MCF 10A (cell line): ENCODE data around the gene NEK10. TPM values are rescaled to one million over a fixed set of nuclear protein-coding genes. Genes with fewer than 3 reads are reported as not detected.

Experiments
- BruUV-seq: library from RNA; stranded (reverse); fragments of 400-500 nt; replicated peaks from 2 replicates; lab custom pipeline; 2021; lab: Mats Ljungman, UMichigan
- CTCF ChIA-PET: fragments of 300-600 bp; sonication (Branson Sonifier 250); formaldehyde crosslinking; extraction: SDS; loops from one replicate; lab custom pipeline; 2021; ENCODE audit warnings: antibody characterized with exemption, inconsistent platforms; lab: Yijun Ruan, JAX
- POLR2A ChIA-PET: fragments of 300-600, 350-650 bp; sonication (Branson Sonifier 250); formaldehyde crosslinking; extraction: SDS; loops from one replicate; lab custom pipeline; 2020; ENCODE audit warnings: antibody characterized with exemption, inconsistent platforms; lab: Yijun Ruan, JAX
- DNase-seq: peaks from one replicate; pipeline ENCODE4 v3.0.0-alpha.2; 2018; ENCODE audit not compliant: unreplicated experiment
- H3K27ac Mint-ChIP-seq: one replicate; pipeline ENCODE4 v1.8.0; 2022; ENCODE audit warnings: mild to moderate bottlenecking, low read depth, mixed read lengths; ENCODE audit not compliant: unreplicated experiment
- H3K27me3 Mint-ChIP-seq: one replicate; pipeline ENCODE4 v1.8.0; 2022; ENCODE audit warnings: mixed read lengths; ENCODE audit not compliant: insufficient read depth, unreplicated experiment
- H3K36me3 Mint-ChIP-seq: one replicate; pipeline ENCODE4 v1.8.0; 2022; ENCODE audit warnings: mild to moderate bottlenecking, moderate library complexity, mixed read lengths; ENCODE audit not compliant: insufficient read depth, unreplicated experiment
- H3K4me1 Mint-ChIP-seq: one replicate; pipeline ENCODE4 v1.8.0; 2022; ENCODE audit warnings: mixed read lengths; ENCODE audit not compliant: insufficient read depth, unreplicated experiment
- H3K4me3 Mint-ChIP-seq: one replicate; pipeline ENCODE4 v1.8.0; 2022; ENCODE audit warnings: mild to moderate bottlenecking, moderate library complexity, mixed read lengths; ENCODE audit not compliant: unreplicated experiment
- H3K9me3 Mint-ChIP-seq: one replicate; pipeline ENCODE4 v1.8.0; 2022; ENCODE audit warnings: mixed read lengths; ENCODE audit not compliant: unreplicated experiment
- intact Hi-C: fragments of 100-400 bp; cut with micrococcal nuclease; formaldehyde crosslinking; loops from 2 replicates; pipeline ENCODE4 v1.14.1; 2022
- total RNA-seq: library from RNA; stranded (reverse); gene quantifications from 2 replicates; pipeline ENCODE4 v1.2.3, GENCODE V29; 2022
- TF ChIP-seq, protein P1 (sequence below): fragments of 200-600 bp; IDR thresholded peaks from one replicate; pipeline ENCODE4 v1.8.0; 2022; ENCODE audit warnings: antibody characterized with exemption, mild to moderate bottlenecking; ENCODE audit not compliant: unreplicated experiment

NEK10 gene
- total RNA-seq, 1 experiment from 2014 or later: 0.44 TPM

DNA sequence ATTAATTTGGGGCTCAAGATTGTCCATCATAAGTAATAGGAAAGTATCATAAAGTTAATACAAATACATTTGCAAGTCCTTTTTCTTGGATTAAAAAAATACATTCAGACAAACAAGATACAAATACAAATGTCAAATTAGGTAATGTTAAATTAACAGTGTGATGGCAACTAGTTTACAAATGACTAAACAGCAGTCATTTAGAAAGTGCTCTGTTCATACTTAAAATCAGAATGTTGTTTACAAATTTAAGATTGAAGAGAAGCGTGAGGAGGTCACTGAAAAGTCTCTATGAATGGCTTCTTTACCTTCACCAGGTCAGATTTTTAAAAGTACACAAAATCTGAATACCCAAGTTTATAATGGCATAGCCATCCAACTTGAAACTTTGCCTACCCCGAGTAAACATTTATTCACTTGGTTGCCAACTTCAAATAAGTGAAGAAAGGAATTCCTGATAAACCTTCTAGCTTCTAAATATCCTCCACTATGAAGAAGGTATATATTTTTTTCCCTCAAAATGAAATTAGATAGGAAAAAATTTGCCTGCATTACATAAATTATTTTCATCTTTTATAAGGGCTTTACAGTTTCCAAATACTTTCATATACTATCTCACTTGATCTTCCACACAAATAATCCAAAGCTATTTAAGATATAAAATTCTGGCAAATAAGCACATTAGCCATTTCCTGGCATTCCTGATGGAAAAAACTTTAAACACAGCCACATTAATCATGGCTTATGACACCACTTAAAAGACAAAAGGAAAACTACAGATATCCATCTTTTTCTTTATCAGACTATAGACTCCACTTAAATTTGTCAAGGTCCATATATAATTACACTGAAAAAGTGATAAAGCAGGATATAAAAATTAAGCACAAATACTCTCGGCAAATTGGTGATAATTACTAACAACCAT lies 11.5 kb upstream of the NEK10 start:
- intact Hi-C loops: no loop called here
- H3K9me3 Mint-ChIP-seq: no peaks in the 10 kb centered on the region
- ChIA-PET CTCF (interaction anchor here (0.5 to 1.0 kb wide), 3 partner anchors 15 to 1515 kb away, joined by 3 to 4 read pairs (median 4); no protein-coding TSS in a partner anchor), POLR2A (interaction anchor here (0.6 to 1.4 kb wide), 4 partner anchors 15 to 214 kb away, joined by 3 to 4 read pairs (median 4); partner anchors contain the start of gene SLC4A7)
- H3K4me1 Mint-ChIP-seq: no peaks in the 10 kb centered on the region
- peaks cover 15% of the 10 kb centered on the region for H3K36me3 Mint-ChIP-seq
- H3K27ac Mint-ChIP-seq: no peak overlapping the region
- BruUV-seq: no TSS peak
- no peak for DNase-seq
- TF ChIP-seq, protein P1, sequence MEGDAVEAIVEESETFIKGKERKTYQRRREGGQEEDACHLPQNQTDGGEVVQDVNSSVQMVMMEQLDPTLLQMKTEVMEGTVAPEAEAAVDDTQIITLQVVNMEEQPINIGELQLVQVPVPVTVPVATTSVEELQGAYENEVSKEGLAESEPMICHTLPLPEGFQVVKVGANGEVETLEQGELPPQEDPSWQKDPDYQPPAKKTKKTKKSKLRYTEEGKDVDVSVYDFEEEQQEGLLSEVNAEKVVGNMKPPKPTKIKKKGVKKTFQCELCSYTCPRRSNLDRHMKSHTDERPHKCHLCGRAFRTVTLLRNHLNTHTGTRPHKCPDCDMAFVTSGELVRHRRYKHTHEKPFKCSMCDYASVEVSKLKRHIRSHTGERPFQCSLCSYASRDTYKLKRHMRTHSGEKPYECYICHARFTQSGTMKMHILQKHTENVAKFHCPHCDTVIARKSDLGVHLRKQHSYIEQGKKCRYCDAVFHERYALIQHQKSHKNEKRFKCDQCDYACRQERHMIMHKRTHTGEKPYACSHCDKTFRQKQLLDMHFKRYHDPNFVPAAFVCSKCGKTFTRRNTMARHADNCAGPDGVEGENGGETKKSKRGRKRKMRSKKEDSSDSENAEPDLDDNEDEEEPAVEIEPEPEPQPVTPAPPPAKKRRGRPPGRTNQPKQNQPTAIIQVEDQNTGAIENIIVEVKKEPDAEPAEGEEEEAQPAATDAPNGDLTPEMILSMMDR: no peak
- H3K4me3 Mint-ChIP-seq: no peak overlapping the region
- H3K27me3 Mint-ChIP-seq: no peaks in the 10 kb centered on the region

DNA sequence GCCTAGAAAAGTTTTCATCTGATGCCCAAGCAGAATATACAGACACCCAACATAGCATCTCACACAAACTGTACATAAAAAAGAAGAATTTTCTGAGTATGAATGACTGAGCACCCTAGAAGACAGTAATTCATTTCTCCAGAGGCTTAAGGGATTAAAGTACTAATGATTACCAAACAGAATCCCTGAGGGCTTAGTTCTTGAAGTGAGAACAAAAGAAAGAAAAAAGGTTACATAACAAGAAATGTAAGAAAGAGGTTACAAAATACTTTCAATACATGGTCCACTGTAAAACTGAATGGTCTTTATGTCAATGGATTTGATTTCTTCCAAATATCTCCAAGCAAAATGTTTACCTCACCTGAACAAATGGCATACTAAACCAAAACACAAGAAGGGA lies 9.1 kb upstream of the NEK10 start:
- intact Hi-C loops: no loop called here
- DNase-seq: no peak
- TF ChIP-seq, protein P1: no peak
- CTCF ChIA-PET: interaction anchor here (0.6 kb wide), 3 partner anchors 24 to 59 kb away, joined by 3 to 4 read pairs (median 3); no protein-coding TSS in a partner anchor
- no TSS peak for BruUV-seq
- Mint-ChIP-seq H3K4me3 (no peak overlapping the region), H3K27ac (no peak overlapping the region), H3K36me3 (peaks cover 12% of the 10 kb centered on the region), H3K9me3 (no peaks in the 10 kb centered on the region), H3K27me3 (no peaks in the 10 kb centered on the region), H3K4me1 (no peaks in the 10 kb centered on the region)
- POLR2A ChIA-PET: interaction anchor here (0.7 kb wide), 1 partner anchor 164 kb away, joined by 3 read pairs; no protein-coding TSS in a partner anchor

DNA sequence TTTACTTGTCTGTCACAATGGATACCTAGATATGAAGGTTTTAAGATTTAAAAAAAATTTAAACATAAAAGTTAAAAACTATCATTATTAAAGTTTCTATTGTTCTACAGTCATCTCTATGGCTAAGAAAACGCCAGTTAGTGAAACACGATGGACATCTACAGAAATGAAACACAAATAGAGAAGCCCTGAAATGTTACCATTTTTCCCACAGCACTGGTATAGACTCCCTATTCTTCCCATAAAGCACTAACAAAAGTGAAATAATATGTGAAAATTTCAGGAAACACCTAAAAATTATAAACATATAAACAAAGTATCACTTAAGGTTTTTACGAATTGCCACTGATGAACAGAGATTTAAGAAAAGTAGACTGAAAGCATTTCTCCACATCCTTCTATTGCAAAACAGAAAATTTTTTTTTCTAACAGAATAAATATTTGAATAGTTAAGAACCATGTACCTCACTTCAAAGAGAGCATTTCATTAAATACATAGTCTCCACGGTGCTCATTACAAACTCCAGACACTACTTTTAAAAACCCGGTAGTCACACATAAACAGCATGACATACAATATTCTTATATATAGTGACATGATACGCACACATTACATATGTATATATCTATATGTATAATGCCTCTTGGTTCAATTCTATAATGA lies 7.1 kb upstream of the NEK10 start:
- intact Hi-C loops: no loop called here
- ChIA-PET POLR2A (no interaction called here), CTCF (interaction anchor here (1.6 kb wide), 1 partner anchor 64 kb away, joined by 7 read pairs; no protein-coding TSS in a partner anchor)
- TF ChIP-seq, protein P1: no peak
- no peaks in the 10 kb centered on the region for H3K27me3 Mint-ChIP-seq
- H3K36me3 Mint-ChIP-seq: peaks cover 12% of the 10 kb centered on the region
- no peak overlapping the region for H3K27ac Mint-ChIP-seq
- no peak overlapping the region for H3K4me3 Mint-ChIP-seq
- H3K4me1 Mint-ChIP-seq: no peaks in the 10 kb centered on the region
- BruUV-seq: no TSS peak
- no peak for DNase-seq
- no peaks in the 10 kb centered on the region for H3K9me3 Mint-ChIP-seq
